ENCODE data around the gene VPS51.

DNA sequence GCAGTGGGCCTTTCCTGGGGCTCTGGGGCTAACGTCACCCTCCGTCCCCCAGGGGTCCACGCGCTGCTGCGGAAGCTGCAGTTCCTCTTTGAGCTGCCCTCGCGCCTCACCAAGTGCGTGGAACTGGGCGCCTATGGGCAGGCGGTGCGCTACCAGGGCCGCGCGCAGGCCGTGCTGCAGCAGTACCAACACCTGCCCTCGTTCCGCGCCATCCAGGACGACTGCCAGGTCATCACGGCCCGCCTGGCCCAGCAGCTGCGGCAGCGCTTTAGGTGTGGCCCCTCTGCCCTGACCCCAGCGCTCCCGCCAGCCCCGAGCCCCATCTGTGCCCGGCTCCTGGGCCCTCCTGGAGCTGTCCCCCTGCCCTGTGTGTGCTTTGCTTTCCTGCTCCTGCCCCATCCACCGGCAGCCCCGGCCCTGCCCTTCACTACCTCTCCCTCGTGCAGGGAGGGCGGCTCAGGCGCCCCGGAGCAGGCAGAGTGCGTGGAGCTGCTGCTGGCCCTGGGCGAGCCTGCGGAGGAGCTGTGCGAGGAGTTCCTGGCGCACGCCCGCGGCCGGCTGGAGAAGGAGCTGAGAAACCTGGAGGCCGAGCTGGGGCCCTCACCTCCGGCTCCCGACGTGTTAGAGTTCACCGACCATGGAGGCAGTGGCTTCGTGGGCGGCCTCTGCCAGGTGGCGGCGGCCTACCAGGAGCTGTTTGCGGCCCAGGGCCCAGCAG lies 11.9 kb downstream of the VPS51 start:
- TF ChIP-seq, protein P1, sequence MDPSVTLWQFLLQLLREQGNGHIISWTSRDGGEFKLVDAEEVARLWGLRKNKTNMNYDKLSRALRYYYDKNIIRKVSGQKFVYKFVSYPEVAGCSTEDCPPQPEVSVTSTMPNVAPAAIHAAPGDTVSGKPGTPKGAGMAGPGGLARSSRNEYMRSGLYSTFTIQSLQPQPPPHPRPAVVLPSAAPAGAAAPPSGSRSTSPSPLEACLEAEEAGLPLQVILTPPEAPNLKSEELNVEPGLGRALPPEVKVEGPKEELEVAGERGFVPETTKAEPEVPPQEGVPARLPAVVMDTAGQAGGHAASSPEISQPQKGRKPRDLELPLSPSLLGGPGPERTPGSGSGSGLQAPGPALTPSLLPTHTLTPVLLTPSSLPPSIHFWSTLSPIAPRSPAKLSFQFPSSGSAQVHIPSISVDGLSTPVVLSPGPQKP (IDR thresholded peaks at IDR 0.05; ENCODE audit: borderline replicate concordance, low read depth, low read length), result no peak
- TF ChIP-seq, protein P2, sequence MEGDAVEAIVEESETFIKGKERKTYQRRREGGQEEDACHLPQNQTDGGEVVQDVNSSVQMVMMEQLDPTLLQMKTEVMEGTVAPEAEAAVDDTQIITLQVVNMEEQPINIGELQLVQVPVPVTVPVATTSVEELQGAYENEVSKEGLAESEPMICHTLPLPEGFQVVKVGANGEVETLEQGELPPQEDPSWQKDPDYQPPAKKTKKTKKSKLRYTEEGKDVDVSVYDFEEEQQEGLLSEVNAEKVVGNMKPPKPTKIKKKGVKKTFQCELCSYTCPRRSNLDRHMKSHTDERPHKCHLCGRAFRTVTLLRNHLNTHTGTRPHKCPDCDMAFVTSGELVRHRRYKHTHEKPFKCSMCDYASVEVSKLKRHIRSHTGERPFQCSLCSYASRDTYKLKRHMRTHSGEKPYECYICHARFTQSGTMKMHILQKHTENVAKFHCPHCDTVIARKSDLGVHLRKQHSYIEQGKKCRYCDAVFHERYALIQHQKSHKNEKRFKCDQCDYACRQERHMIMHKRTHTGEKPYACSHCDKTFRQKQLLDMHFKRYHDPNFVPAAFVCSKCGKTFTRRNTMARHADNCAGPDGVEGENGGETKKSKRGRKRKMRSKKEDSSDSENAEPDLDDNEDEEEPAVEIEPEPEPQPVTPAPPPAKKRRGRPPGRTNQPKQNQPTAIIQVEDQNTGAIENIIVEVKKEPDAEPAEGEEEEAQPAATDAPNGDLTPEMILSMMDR (conservative IDR thresholded peaks at IDR 0.05; ENCODE audit: low read depth, low read length), result no peak
- TF ChIP-seq POLR2A (IDR thresholded peaks at IDR 0.05; ENCODE audit: low read depth, low read length) (no peak), CEBPB (IDR thresholded peaks at IDR 0.05; ENCODE audit: low read depth, low read length) (no peak), RAD21 (IDR thresholded peaks at IDR 0.05; ENCODE audit: low read length) (no peak), BHLHE40 (IDR thresholded peaks at IDR 0.05; ENCODE audit: low read depth, low read length) (no peak), SMC3 (IDR thresholded peaks at IDR 0.05; ENCODE audit: low read depth, low read length) (no peak), RCOR1 (IDR thresholded peaks at IDR 0.05; ENCODE audit: insufficient replicate concordance, low read length) (no peak), MAFK (IDR thresholded peaks at IDR 0.05; ENCODE audit: low read depth, low read length) (no peak), MXI1 (IDR thresholded peaks at IDR 0.05; ENCODE audit: borderline replicate concordance, low read depth, low read length) (no peak), CHD1 (IDR thresholded peaks at IDR 0.05; ENCODE audit: low read depth, low read length) (no peak)

Measured in IMR-90 (cell line).